ENCODE data around the gene KCNK16.

GRCh38 chr6:39268721-39269120, 53.8 kb downstream of the KCNK16 start:
- TF ChIP-seq POLR2AphosphoS5 (IDR thresholded peaks at IDR 0.05; ENCODE audit: borderline replicate concordance, low read depth, low read length) (no peak), EZH2 (IDR thresholded peaks at IDR 0.05) (no peak)
